Measurements from ENCODE around the gene PTRH1. TPM values are rescaled to one million over a fixed set of nuclear protein-coding genes. Genes with fewer than 3 reads are reported as not detected.

The PTRH1 gene
- total and polyA plus RNA-seq, 8 donors, result 2.9 to 50.4 (median 16.9) TPM

GRCh38 chr9:127731938-127732337, 16.5 kb upstream of the PTRH1 start:
- peaks cover 7 to 22% (median 19%) of the 10 kb centered on the region in 4 donors for H3K4me1 ChIP-seq
- TF ChIP-seq, protein P1, sequence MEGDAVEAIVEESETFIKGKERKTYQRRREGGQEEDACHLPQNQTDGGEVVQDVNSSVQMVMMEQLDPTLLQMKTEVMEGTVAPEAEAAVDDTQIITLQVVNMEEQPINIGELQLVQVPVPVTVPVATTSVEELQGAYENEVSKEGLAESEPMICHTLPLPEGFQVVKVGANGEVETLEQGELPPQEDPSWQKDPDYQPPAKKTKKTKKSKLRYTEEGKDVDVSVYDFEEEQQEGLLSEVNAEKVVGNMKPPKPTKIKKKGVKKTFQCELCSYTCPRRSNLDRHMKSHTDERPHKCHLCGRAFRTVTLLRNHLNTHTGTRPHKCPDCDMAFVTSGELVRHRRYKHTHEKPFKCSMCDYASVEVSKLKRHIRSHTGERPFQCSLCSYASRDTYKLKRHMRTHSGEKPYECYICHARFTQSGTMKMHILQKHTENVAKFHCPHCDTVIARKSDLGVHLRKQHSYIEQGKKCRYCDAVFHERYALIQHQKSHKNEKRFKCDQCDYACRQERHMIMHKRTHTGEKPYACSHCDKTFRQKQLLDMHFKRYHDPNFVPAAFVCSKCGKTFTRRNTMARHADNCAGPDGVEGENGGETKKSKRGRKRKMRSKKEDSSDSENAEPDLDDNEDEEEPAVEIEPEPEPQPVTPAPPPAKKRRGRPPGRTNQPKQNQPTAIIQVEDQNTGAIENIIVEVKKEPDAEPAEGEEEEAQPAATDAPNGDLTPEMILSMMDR (IDR thresholded peaks at IDR 0.05), result no peak
- TF ChIP-seq POLR2A (IDR thresholded peaks at IDR 0.05) (no peak), POLR2AphosphoS5 (IDR thresholded peaks at IDR 0.05) (no peak), EP300 (IDR thresholded peaks at IDR 0.05) (no peak)
- H3K27ac ChIP-seq, result no peak overlapping the region
- no peaks in the 10 kb centered on the region for H3K9me3 ChIP-seq
- WGBS, 5 donors, result 70 to 88% (median 85%) methylated on average over 14 to 16 of the region's 16 CpGs
- H3K4me3 ChIP-seq, result no peak overlapping the region
- H3K27me3 ChIP-seq, result no peaks in the 10 kb centered on the region
- intact Hi-C loops (cut with DNase I; ENCODE audit: low total_unique reads), result loop anchor here (5.0 kb wide), 1 partner anchor 140 kb away; no protein-coding TSS in a partner anchor
- H3K36me3 ChIP-seq, result peaks cover 12 to 38% (median 25%) of the 10 kb centered on the region in 4 donors
- DNase-seq, result no peak

DNA sequence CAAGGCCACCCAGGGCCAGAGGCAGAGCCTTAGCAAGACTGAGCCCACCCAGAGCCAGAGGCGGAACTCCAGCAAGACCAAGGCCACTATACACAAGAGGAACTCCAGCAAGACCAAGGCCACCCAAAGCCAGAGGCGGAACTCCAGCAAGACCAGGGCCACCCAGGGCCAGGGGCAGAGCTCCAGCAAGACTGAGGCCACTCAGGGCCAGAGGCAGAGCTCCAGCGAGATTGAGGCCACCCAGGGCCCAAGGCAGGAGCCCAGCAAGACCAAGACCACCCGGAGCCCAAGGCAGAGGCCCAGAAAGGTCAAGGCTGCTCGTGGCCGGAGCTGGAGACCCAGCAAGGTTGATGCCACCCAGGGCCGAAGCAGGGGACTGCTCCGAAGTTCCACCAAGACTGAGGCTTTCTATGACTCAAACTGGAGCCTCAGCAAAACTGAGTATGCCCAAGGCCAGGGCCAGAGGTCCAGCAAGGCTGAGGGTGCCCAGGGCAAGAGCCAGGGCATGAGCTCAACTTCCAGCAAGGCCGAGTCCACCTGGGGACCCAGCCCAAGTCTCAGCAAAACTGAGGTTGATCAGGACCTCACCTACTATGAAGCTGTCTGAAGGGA, 15.4 kb upstream of the PTRH1 start:
- 85 to 92% (median 88%) methylated on average over 5 to 9 of the region's 9 CpGs for WGBS, 5 donors
- Histone ChIP-seq H3K4me1 (peaks cover 7 to 22% (median 18%) of the 10 kb centered on the region in 4 donors), H3K4me3 (no peak overlapping the region), H3K9me3 (no peaks in the 10 kb centered on the region), H3K36me3 (peaks cover 12 to 38% (median 25%) of the 10 kb centered on the region in 4 donors), H3K27ac (no peak overlapping the region), H3K27me3 (no peaks in the 10 kb centered on the region)
- TF ChIP-seq, protein P1 (IDR thresholded peaks at IDR 0.05), result no peak
- TF ChIP-seq POLR2AphosphoS5 (IDR thresholded peaks at IDR 0.05), result no peak
- no peak for TF ChIP-seq EP300 (IDR thresholded peaks at IDR 0.05)
- no peak for TF ChIP-seq POLR2A (IDR thresholded peaks at IDR 0.05)
- no peak for DNase-seq
- intact Hi-C loops (cut with DNase I; ENCODE audit: low total_unique reads), result loop anchor here (5.0 kb wide), 1 partner anchor 139 kb away; no protein-coding TSS in a partner anchor

- H3K4me3 ChIP-seq, result no peak overlapping the region
- TF ChIP-seq, protein P1 (IDR thresholded peaks at IDR 0.05), result no peak
- TF ChIP-seq EP300 (IDR thresholded peaks at IDR 0.05) (no peak), POLR2A (IDR thresholded peaks at IDR 0.05) (no peak), POLR2AphosphoS5 (IDR thresholded peaks at IDR 0.05) (no peak)
- WGBS, 5 donors, result 86 to 87% (median 86%) methylated on average over 8 to 9 of the region's 9 CpGs
- DNase-seq, result no peak
- H3K9me3 ChIP-seq, result no peaks in the 10 kb centered on the region
- intact Hi-C loops (cut with DNase I; ENCODE audit: low total_unique reads), result loop anchor here (5.0 kb wide), 1 partner anchor 138 kb away; no protein-coding TSS in a partner anchor
- peaks cover 12 to 38% (median 25%) of the 10 kb centered on the region in 4 donors for H3K36me3 ChIP-seq
- H3K4me1 ChIP-seq, result peaks cover 7 to 16% (median 12%) of the 10 kb centered on the region in 4 donors
- no peak overlapping the region for H3K27ac ChIP-seq
- no peaks in the 10 kb centered on the region for H3K27me3 ChIP-seq
Measured at GRCh38 chr9:127730262-127730661, 14.8 kb upstream of the PTRH1 start.

DNA sequence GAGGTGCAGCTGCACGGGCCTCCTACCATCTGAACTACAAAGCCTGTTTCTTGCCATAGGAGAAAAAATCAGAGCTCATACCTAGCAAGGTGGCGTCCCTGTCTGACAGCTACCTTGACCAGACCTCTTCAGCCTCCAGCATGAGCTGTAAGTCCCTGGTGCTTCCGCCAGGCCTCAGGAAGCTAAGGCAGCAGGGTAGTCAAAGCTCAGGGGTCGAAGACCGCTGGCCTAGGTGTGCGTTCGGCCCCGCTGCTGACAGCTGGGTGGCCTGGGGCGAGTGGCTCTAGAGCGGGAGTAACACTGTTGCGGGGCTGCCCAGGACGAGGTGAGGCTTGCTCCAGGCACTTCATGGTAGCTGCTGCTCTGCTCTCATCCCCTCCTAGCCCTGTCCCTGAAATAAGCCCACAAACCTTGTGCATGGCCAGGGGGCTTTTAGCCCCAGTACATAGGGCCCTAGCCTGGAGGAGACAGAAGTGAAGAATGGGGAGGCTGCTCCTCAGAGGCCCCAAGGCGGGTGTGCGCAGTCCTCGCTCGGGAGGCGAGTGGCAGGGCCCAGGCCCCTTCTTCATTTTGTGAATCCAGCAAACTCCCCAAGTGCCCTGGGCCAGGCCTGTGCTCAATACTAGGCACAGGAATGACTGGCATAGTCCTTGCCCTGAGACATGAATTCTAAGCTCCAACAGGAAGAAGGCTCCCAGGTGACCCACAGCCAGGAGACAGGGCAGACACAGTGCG, 14.2 kb upstream of the PTRH1 start:
- H3K36me3 ChIP-seq, result peaks cover 12 to 38% (median 25%) of the 10 kb centered on the region in 4 donors
- 86 to 97% (median 88%) methylated on average over 7 to 18 of the region's 18 CpGs for WGBS, 5 donors
- H3K4me1 ChIP-seq, result peaks cover 8 to 20% (median 12%) of the 10 kb centered on the region in 4 donors
- TF ChIP-seq POLR2A (IDR thresholded peaks at IDR 0.05), result no peak
- TF ChIP-seq POLR2AphosphoS5 (IDR thresholded peaks at IDR 0.05), result no peak
- TF ChIP-seq, protein P1 (IDR thresholded peaks at IDR 0.05), result no peak
- no peak for TF ChIP-seq EP300 (IDR thresholded peaks at IDR 0.05)
- intact Hi-C loops (cut with DNase I; ENCODE audit: low total_unique reads), result loop anchor here (5.0 kb wide), 1 partner anchor 137 kb away; no protein-coding TSS in a partner anchor
- H3K27ac ChIP-seq, result no peak overlapping the region
- no peak overlapping the region for H3K4me3 ChIP-seq
- H3K27me3 ChIP-seq, result peaks cover 0 to 2% (median 0%) of the 10 kb centered on the region in 3 donors
- DNase-seq, result no peak
- H3K9me3 ChIP-seq, result no peaks in the 10 kb centered on the region

All from stomach (tissue), 9 donors.